ENCODE data around the gene GHITM.

- TF ChIP-seq CTCF (IDR thresholded peaks at IDR 0.05) (no peak), POLR2A (IDR thresholded peaks at IDR 0.05) (no peak)
These were observed 51.3 kb downstream of the GHITM start for GRCh38 chr10:84190621-84191020.
